Mammary epithelial cell (primary cell): Measurements from ENCODE around the gene BNIPL.

Experiments used
- EZH2 ChIP-seq: IDR thresholded peaks from 2 replicates; pipeline ENCODE4 v1.6.1; 2012; ENCODE audit warnings: low read length, inconsistent platforms, borderline replicate concordance
- TF ChIP-seq, protein P1 (sequence below), 2 donors: IDR thresholded peaks in 1 of 2; conservative IDR thresholded peaks in 1 of 2; 2 replicates each; pipeline ENCODE4 v1.5.1; 2011 to 2012; ENCODE audit warnings: inconsistent platforms in 2 of 2, low read length in 2 of 2, mild to moderate bottlenecking in 2 of 2, control low read depth in 1 of 2, low read depth in 1 of 2; ENCODE audit not compliant: insufficient read depth in 1 of 2; ENCODE audit errors: extremely low read depth in 1 of 2

DNA sequence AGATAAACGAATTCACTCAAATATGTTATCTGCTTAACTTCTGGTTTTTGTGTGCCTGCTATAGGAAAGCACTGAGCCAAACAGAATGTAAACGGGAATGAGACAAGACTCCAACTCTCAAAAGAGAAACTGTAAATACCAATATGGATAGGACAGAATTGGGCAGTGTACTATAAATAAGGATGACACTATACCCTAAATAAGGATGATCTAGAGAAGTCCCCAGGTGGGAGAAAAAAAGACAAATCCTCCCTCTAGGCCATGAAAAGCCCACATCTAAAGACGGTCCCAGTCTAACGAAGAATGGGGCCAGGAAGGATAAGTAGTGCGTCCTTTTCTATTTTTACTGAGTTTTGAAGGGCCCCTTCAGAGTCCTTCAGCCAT is 32.7 kb downstream of the BNIPL start:
- TF ChIP-seq, protein P1, sequence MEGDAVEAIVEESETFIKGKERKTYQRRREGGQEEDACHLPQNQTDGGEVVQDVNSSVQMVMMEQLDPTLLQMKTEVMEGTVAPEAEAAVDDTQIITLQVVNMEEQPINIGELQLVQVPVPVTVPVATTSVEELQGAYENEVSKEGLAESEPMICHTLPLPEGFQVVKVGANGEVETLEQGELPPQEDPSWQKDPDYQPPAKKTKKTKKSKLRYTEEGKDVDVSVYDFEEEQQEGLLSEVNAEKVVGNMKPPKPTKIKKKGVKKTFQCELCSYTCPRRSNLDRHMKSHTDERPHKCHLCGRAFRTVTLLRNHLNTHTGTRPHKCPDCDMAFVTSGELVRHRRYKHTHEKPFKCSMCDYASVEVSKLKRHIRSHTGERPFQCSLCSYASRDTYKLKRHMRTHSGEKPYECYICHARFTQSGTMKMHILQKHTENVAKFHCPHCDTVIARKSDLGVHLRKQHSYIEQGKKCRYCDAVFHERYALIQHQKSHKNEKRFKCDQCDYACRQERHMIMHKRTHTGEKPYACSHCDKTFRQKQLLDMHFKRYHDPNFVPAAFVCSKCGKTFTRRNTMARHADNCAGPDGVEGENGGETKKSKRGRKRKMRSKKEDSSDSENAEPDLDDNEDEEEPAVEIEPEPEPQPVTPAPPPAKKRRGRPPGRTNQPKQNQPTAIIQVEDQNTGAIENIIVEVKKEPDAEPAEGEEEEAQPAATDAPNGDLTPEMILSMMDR (conservative IDR thresholded peaks at IDR 0.05 in 1 of 2, IDR thresholded peaks at IDR 0.05 in 1 of 2; ENCODE audit: extremely low read depth in 1 of 2, insufficient read depth in 1 of 2, low read depth in 1 of 2, low read length in 2 of 2) = no peak
- TF ChIP-seq EZH2 = no peak
